Panc1 (cell line): ENCODE data around the gene USP12. TPM values are rescaled to one million over a fixed set of nuclear protein-coding genes. Genes with fewer than 3 reads are reported as not detected.
"Not testable (repeated sequence)": the region's sequence is repeated elsewhere in the genome, so short reads cannot be mapped to it uniquely, and the experiment has no call there.

Experiments used
- ATAC-seq: fragments of 200-7000 bp; cut with Tn5 transposase; 2 replicates; pipeline ENCODE4 v1.9.1; 2020; ENCODE audit warnings: mild to moderate bottlenecking, moderate library complexity
- BruUV-seq: library from RNA; stranded (reverse); fragments of 400-500 nt; replicated peaks from 2 replicates; lab custom pipeline; 2021; lab: Mats Ljungman, UMichigan
- CTCF ChIA-PET: fragments of 300-600 bp; sonication (Branson Sonifier 250); formaldehyde crosslinking; loops from one replicate; lab custom pipeline; 2022; ENCODE audit warnings: antibody characterized with exemption; lab: Charles Lee
- POLR2A ChIA-PET: fragments of 300-600 bp; sonication (Branson Sonifier 250); formaldehyde crosslinking; loops from one replicate; lab custom pipeline; 2022; ENCODE audit warnings: antibody characterized with exemption; lab: Charles Lee
- DNase-seq: peaks from one replicate; pipeline ENCODE4 v3.0.0-alpha.2; 2010; ENCODE audit warnings: low read depth, low spot score
- H3K27ac ChIP-seq: 2 replicates; pipeline ENCODE4 v1.5.1; 2011; ENCODE audit warnings: mild to moderate bottlenecking, low read length, inconsistent platforms
- H3K27me3 ChIP-seq: fragments of 200-500 bp; sonication (Bioruptor generic); 2 replicates; pipeline ENCODE4 v1.6.0; 2014; ENCODE audit warnings: low read length, inconsistent platforms; ENCODE audit not compliant: control insufficient read depth, insufficient read depth
- H3K36me3 ChIP-seq: fragments of 200-500 bp; sonication (Bioruptor generic); 2 replicates; pipeline ENCODE4 v1.5.1; 2014; ENCODE audit warnings: inconsistent platforms, mild to moderate bottlenecking, low read length, moderate library complexity; ENCODE audit not compliant: control insufficient read depth, insufficient read depth
- H3K4me1 ChIP-seq: 2 replicates; pipeline ENCODE4 v1.5.1; 2011; ENCODE audit warnings: inconsistent platforms, mild to moderate bottlenecking, low read length, moderate library complexity; ENCODE audit not compliant: control insufficient read depth, insufficient read depth
- H3K4me3 ChIP-seq, 2 experiments: 2 replicates each; pipeline ENCODE4 v1.5.1; 2011 to 2012; ENCODE audit warnings: low read depth in 2 of 2, low read length in 2 of 2, mild to moderate bottlenecking in 2 of 2, inconsistent platforms in 1 of 2, moderate library complexity in 1 of 2
- H3K9me3 ChIP-seq: fragments of 200-500 bp; sonication (Bioruptor generic); 2 replicates; pipeline ENCODE4 v1.5.1; 2014; ENCODE audit warnings: low read depth, mild to moderate bottlenecking, inconsistent platforms, low read length, moderate library complexity; ENCODE audit not compliant: control insufficient read depth, insufficient read depth
- CTCF ChIP-seq: fragments of 450-650 bp; IDR thresholded peaks from 2 replicates; pipeline ENCODE4 v1.5.1; 2017; ENCODE audit warnings: mild to moderate bottlenecking
- POLR2AphosphoS5 ChIP-seq: IDR thresholded peaks from 2 replicates; pipeline ENCODE4 v1.6.1; 2012; ENCODE audit warnings: mild to moderate bottlenecking, low read depth, low read length, moderate library complexity
- SIN3A ChIP-seq: IDR thresholded peaks from 2 replicates; pipeline ENCODE4 v1.6.1; 2012; ENCODE audit warnings: low read depth, mild to moderate bottlenecking, low read length, moderate library complexity, borderline replicate concordance; ENCODE audit not compliant: insufficient read depth
- TCF7L2 ChIP-seq: IDR thresholded peaks from 2 replicates; pipeline ENCODE4 v1.6.1; 2011; ENCODE audit warnings: mild to moderate bottlenecking, low read depth, low read length, inconsistent platforms
- in situ Hi-C: cut with HindIII; loops from 2 replicates; pipeline ENCODE4 v1.10.0; 2016; ENCODE audit warnings: low sequenced_read_pairs, low pct_unique_long_range_greater_than_20kb
- intact Hi-C: fragments of 100-400 bp; cut with micrococcal nuclease; formaldehyde crosslinking; loops from one replicate; pipeline ENCODE4 v1.10.0; 2022; ENCODE audit not compliant: unreplicated experiment
- total RNA-seq: library from RNA; stranded (reverse); gene quantifications from one replicate; pipeline ENCODE4 v1.2.1, GENCODE V29; 2021; ENCODE audit not compliant: unreplicated experiment
- TF ChIP-seq, protein P1 (sequence below), 2 experiments: IDR thresholded peaks; 2 replicates each; pipeline ENCODE4 v1.6.1; 2011 to 2012; ENCODE audit warnings: low read depth in 2 of 2, control low read depth in 1 of 2, low read length in 1 of 2, mild to moderate bottlenecking in 1 of 2, moderate library complexity in 1 of 2; ENCODE audit not compliant: insufficient read depth in 1 of 2

The USP12 gene
- total RNA-seq, 1 experiment from 2014 or later = 82.0 TPM

GRCh38 chr13:27217791-27218190, 46.2 kb upstream of the USP12 start:
- CTCF ChIA-PET, ATAC-seq, H3K4me1 ChIP-seq: not testable (repeated sequence)

DNA sequence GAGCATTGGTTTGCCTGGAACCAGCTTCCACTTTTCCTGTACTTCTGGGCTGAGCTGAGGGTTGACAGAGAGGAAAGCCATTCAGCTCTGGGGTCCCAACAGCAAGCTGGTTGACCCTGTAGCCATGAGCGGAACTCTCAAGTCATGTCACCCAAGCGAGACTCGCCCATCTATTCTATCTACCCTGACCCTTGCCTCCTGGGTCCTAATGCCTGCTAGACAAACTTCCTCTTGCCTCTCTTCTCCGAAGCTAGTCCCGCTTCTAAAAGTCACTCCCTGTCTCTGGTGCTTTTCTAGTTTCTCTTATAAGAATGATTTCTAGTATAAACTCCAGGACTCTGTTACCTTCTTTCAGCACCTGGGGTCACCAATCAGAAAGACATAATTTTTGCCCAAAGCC, 41.8 kb upstream of the USP12 start:
- H3K27ac ChIP-seq, H3K36me3 ChIP-seq, H3K9me3 ChIP-seq, CTCF ChIA-PET, DNase-seq, H3K27me3 ChIP-seq, H3K4me3 ChIP-seq, in situ Hi-C loops, POLR2A ChIA-PET, intact Hi-C loops, H3K4me1 ChIP-seq, ATAC-seq, BruUV-seq: not testable (repeated sequence)

More at GRCh38 chr13:27217791-27218190, 46.2 kb upstream of the USP12 start:
- H3K27ac ChIP-seq, H3K4me3 ChIP-seq, POLR2A ChIA-PET, intact Hi-C loops, H3K27me3 ChIP-seq, DNase-seq, in situ Hi-C loops, H3K9me3 ChIP-seq, BruUV-seq, H3K36me3 ChIP-seq: not testable (repeated sequence)

GRCh38 chr13:27211771-27212364, 40.3 kb upstream of the USP12 start:
- TF ChIP-seq CTCF = no peak
- TF ChIP-seq TCF7L2 = no peak
- TF ChIP-seq SIN3A = no peak
- no peak for TF ChIP-seq POLR2AphosphoS5
- TF ChIP-seq, protein P1, sequence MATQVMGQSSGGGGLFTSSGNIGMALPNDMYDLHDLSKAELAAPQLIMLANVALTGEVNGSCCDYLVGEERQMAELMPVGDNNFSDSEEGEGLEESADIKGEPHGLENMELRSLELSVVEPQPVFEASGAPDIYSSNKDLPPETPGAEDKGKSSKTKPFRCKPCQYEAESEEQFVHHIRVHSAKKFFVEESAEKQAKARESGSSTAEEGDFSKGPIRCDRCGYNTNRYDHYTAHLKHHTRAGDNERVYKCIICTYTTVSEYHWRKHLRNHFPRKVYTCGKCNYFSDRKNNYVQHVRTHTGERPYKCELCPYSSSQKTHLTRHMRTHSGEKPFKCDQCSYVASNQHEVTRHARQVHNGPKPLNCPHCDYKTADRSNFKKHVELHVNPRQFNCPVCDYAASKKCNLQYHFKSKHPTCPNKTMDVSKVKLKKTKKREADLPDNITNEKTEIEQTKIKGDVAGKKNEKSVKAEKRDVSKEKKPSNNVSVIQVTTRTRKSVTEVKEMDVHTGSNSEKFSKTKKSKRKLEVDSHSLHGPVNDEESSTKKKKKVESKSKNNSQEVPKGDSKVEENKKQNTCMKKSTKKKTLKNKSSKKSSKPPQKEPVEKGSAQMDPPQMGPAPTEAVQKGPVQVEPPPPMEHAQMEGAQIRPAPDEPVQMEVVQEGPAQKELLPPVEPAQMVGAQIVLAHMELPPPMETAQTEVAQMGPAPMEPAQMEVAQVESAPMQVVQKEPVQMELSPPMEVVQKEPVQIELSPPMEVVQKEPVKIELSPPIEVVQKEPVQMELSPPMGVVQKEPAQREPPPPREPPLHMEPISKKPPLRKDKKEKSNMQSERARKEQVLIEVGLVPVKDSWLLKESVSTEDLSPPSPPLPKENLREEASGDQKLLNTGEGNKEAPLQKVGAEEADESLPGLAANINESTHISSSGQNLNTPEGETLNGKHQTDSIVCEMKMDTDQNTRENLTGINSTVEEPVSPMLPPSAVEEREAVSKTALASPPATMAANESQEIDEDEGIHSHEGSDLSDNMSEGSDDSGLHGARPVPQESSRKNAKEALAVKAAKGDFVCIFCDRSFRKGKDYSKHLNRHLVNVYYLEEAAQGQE (IDR thresholded peaks at IDR 0.05; ENCODE audit: insufficient read depth in 1 of 2, low read depth in 2 of 2, low read length in 1 of 2) = no peak

More at GRCh38 chr13:27211771-27212364, 40.3 kb upstream of the USP12 start:
- Histone ChIP-seq H3K4me3 (no peak overlapping the region), H3K9me3 (no peaks in the 10 kb centered on the region), H3K36me3 (no peaks in the 10 kb centered on the region), H3K27me3 (no peaks in the 10 kb centered on the region), H3K4me1 (no peaks in the 10 kb centered on the region), H3K27ac (no peak overlapping the region)
- no peak for DNase-seq
- POLR2A ChIA-PET = interaction anchor here (0.6 kb wide), 1 partner anchor 9 kb away, joined by 7 read pairs; no protein-coding TSS in a partner anchor
- peak; percentile 72; the same call in 1 of the 2 replicates for ATAC-seq
- intact Hi-C loops (no loop called here), in situ Hi-C loops (no loop called here)
- CTCF ChIA-PET = no interaction called here
- BruUV-seq = no TSS peak
